OCI-LY3 (cell line): ENCODE measurements around the gene ASH1L.
A peak's percentile ranks its signal among the peaks of the same experiment; 100 is the strongest.

Experiments
- H2AFZ ChIP-seq: fragments of 200-600, 300-600 bp; shearing (Covaris generic); 2 replicates; pipeline ENCODE4 v1.6.0; 2014; ENCODE audit warnings: antibody characterized with exemption, low read depth, low read length
- H3K27ac ChIP-seq: fragments of 200-600, 300-600 bp; sonication (generic); 2 replicates; pipeline ENCODE4 v1.5.1; 2014; ENCODE audit warnings: mild to moderate bottlenecking, low read length, moderate library complexity, mixed read lengths
- H3K27me3 ChIP-seq: fragments of 200-600, 300-600 bp; sonication (generic); 2 replicates; pipeline ENCODE4 v1.6.1; 2014; ENCODE audit warnings: low read depth, low read length, mixed read lengths
- H3K36me3 ChIP-seq: fragments of 200-600, 300-600 bp; sonication (generic); replicated peaks from 2 replicates; pipeline ENCODE3; 2014; ENCODE audit warnings: low read depth, low read length, mixed read lengths
- H3K4me1 ChIP-seq: fragments of 300-600, 200-600 bp; sonication (generic); 2 replicates; pipeline ENCODE4 v1.6.1; 2014; ENCODE audit warnings: low read length, mixed read lengths
- H3K4me2 ChIP-seq: fragments of 200-600, 300-600 bp; sonication (generic); 2 replicates; pipeline ENCODE4 v1.6.1; 2014; ENCODE audit warnings: low read length, mixed read lengths
- H3K4me3 ChIP-seq: fragments of 300-600, 200-600 bp; sonication (generic); 2 replicates; pipeline ENCODE4 v1.5.1; 2014; ENCODE audit warnings: antibody characterized with exemption, mild to moderate bottlenecking, low read length, moderate library complexity
- H3K79me2 ChIP-seq: fragments of 300-600, 200-600 bp; shearing (Covaris generic); 2 replicates; pipeline ENCODE4 v1.6.1; 2014; ENCODE audit warnings: mild to moderate bottlenecking, low read length, mixed read lengths
- H3K9ac ChIP-seq: fragments of 300-600, 200-600 bp; shearing (Covaris generic); 2 replicates; pipeline ENCODE4 v1.6.0; 2014; ENCODE audit warnings: mild to moderate bottlenecking, low read length, moderate library complexity
- H3K9me3 ChIP-seq: fragments of 200-600, 300-600 bp; shearing (Covaris generic); 2 replicates; pipeline ENCODE4 v1.6.1; 2014; ENCODE audit warnings: low read length, mixed read lengths; ENCODE audit not compliant: insufficient read depth
- H4K20me1 ChIP-seq: fragments of 200-600, 300-600 bp; sonication (generic); 2 replicates; pipeline ENCODE4 v1.6.1; 2016; ENCODE audit warnings: low read length, mixed read lengths; ENCODE audit not compliant: insufficient read depth
- CTCF ChIP-seq: fragments of 200-600, 300-600 bp; sonication (generic); IDR thresholded peaks from 2 replicates; pipeline ENCODE4 v1.5.1; 2014; ENCODE audit warnings: antibody characterized with exemption, low read length, low read depth
- EZH2phosphoT487 ChIP-seq: fragments of 200-600 bp; shearing (Covaris generic); IDR thresholded peaks from 2 replicates; pipeline ENCODE4 v1.6.1; 2018; ENCODE audit warnings: antibody characterized with exemption, mixed run types, low read depth

Gene ASH1L

GRCh38 chr1:155300553-155301329 is 261.9 kb downstream of the ASH1L start:
- Histone ChIP-seq H3K36me3 (no peaks in the 10 kb centered on the region), H3K79me2 (no peaks in the 10 kb centered on the region), H3K27me3 (no peaks in the 10 kb centered on the region), H2AFZ (no peak overlapping the region), H3K4me1 (peaks cover 30% of the 10 kb centered on the region), H3K9ac (no peak overlapping the region), H3K9me3 (no peaks in the 10 kb centered on the region), H3K4me3 (no peak overlapping the region), H3K27ac (no peak overlapping the region), H3K4me2 (no peak overlapping the region), H4K20me1 (no peaks in the 10 kb centered on the region)
- TF ChIP-seq CTCF (no peak), EZH2phosphoT487 (no peak)

GRCh38 chr1:155300024-155300423 is 262.6 kb downstream of the ASH1L start:
- no peak overlapping the region for H3K4me2 ChIP-seq
- no peak overlapping the region for H3K27ac ChIP-seq
- H3K4me3 ChIP-seq: no peak overlapping the region
- no peaks in the 10 kb centered on the region for H3K36me3 ChIP-seq
- no peak for TF ChIP-seq CTCF
- TF ChIP-seq EZH2phosphoT487: no peak
- H2AFZ ChIP-seq: no peak overlapping the region
- no peaks in the 10 kb centered on the region for H3K79me2 ChIP-seq
- no peaks in the 10 kb centered on the region for H3K9me3 ChIP-seq
- no peaks in the 10 kb centered on the region for H4K20me1 ChIP-seq
- no peak overlapping the region for H3K9ac ChIP-seq
- peaks cover 23% of the 10 kb centered on the region for H3K4me1 ChIP-seq
- no peaks in the 10 kb centered on the region for H3K27me3 ChIP-seq

- H4K20me1 ChIP-seq: no peaks in the 10 kb centered on the region
- H3K9ac ChIP-seq: no peak overlapping the region
- no peaks in the 10 kb centered on the region for H3K9me3 ChIP-seq
- H3K4me1 ChIP-seq: peaks cover 8% of the 10 kb centered on the region
- no peak overlapping the region for H3K4me3 ChIP-seq
- H3K4me2 ChIP-seq: peak overlapping the region; percentile 26
- no peak for TF ChIP-seq EZH2phosphoT487
- no peak for TF ChIP-seq CTCF
- no peaks in the 10 kb centered on the region for H3K79me2 ChIP-seq
- peak overlapping the region; percentile 72 for H2AFZ ChIP-seq
- no peaks in the 10 kb centered on the region for H3K27me3 ChIP-seq
- H3K27ac ChIP-seq: no peak overlapping the region
- no peaks in the 10 kb centered on the region for H3K36me3 ChIP-seq
These were observed 265.2 kb downstream of the ASH1L start for GRCh38 chr1:155297384-155297783.

- H3K79me2 ChIP-seq: no peaks in the 10 kb centered on the region
- no peaks in the 10 kb centered on the region for H4K20me1 ChIP-seq
- no peak for TF ChIP-seq CTCF
- TF ChIP-seq EZH2phosphoT487: no peak
- no peak overlapping the region for H3K9ac ChIP-seq
- peaks cover 8% of the 10 kb centered on the region for H3K4me1 ChIP-seq
- no peaks in the 10 kb centered on the region for H3K36me3 ChIP-seq
- no peak overlapping the region for H3K27ac ChIP-seq
- H2AFZ ChIP-seq: no peak overlapping the region
- H3K4me3 ChIP-seq: no peak overlapping the region
- no peak overlapping the region for H3K4me2 ChIP-seq
- H3K9me3 ChIP-seq: no peaks in the 10 kb centered on the region
- H3K27me3 ChIP-seq: no peaks in the 10 kb centered on the region
These were observed 265.9 kb downstream of the ASH1L start for GRCh38 chr1:155296661-155297060.
